HG03103 (cell line): ENCODE data around the gene MCM10.
"Not testable (repeated sequence)": the region's sequence is repeated elsewhere in the genome, so short reads cannot be mapped to it uniquely, and the experiment has no call there.

Source experiments
- ATAC-seq: cut with Tn5 transposase; IDR thresholded peaks from one replicate; pipeline ENCODE4 v1.9.1; 2021; ENCODE audit warnings: low read depth; ENCODE audit not compliant: unreplicated experiment

MCM10 gene

GRCh38 chr10:13219685-13220670 is 58.6 kb downstream of the MCM10 start:
- no peak for ATAC-seq

GRCh38 chr10:13221572-13221971 is 60.2 kb downstream of the MCM10 start:
- no peak for ATAC-seq

- no peak for ATAC-seq
These were observed 60.8 kb downstream of the MCM10 start for GRCh38 chr10:13222151-13222550.

GRCh38 chr10:13222566-13222965 is 61.2 kb downstream of the MCM10 start:
- ATAC-seq: no peak

- no peak for ATAC-seq
These were observed 61.9 kb downstream of the MCM10 start for GRCh38 chr10:13223241-13223640.

GRCh38 chr10:13224210-13224995 is 63.0 kb downstream of the MCM10 start:
- ATAC-seq: no peak

- no peak for ATAC-seq
These were observed 64.2 kb downstream of the MCM10 start for GRCh38 chr10:13225601-13226000.

- ATAC-seq: no peak
These were observed 65.7 kb downstream of the MCM10 start for GRCh38 chr10:13227031-13227430.

- ATAC-seq: no peak
These were observed 69.8 kb downstream of the MCM10 start for GRCh38 chr10:13231190-13231589.

GRCh38 chr10:13231808-13232207 is 70.5 kb downstream of the MCM10 start:
- no peak for ATAC-seq

GRCh38 chr10:13233358-13233757 is 72.0 kb downstream of the MCM10 start:
- no peak for ATAC-seq

GRCh38 chr10:13234172-13234571 is 72.8 kb downstream of the MCM10 start, which contains the start of gene UCMA:
TSS of gene UCMA (minus strand) at chr10:13234374. CDS start at chr10:13234258, 116 bp downstream.
- ATAC-seq: no peak

GRCh38 chr10:13234736-13235135 is 73.4 kb downstream of the MCM10 start:
- ATAC-seq: not testable (repeated sequence)

- ATAC-seq: no peak
These were observed 75.3 kb downstream of the MCM10 start for GRCh38 chr10:13236638-13237037.

GRCh38 chr10:13238271-13239077 is 77.1 kb downstream of the MCM10 start:
- no peak for ATAC-seq

GRCh38 chr10:13239923-13240322 is 78.6 kb downstream of the MCM10 start:
- no peak for ATAC-seq

GRCh38 chr10:13241613-13242012 is 80.3 kb downstream of the MCM10 start:
- ATAC-seq: no peak

- not testable (repeated sequence) for ATAC-seq
These were observed 80.9 kb downstream of the MCM10 start for GRCh38 chr10:13242260-13242659.

- no peak for ATAC-seq
These were observed 85.9 kb downstream of the MCM10 start for GRCh38 chr10:13247246-13247645.

GRCh38 chr10:13247784-13248183 is 86.4 kb downstream of the MCM10 start:
- ATAC-seq: no peak
